ENCODE data around the gene RPS16. TPM values are rescaled to one million over a fixed set of nuclear protein-coding genes. Genes with fewer than 3 reads are reported as not detected.

Gene RPS16
- total and polyA plus RNA-seq, 2 of the 13 experiments (the other 11 are each of a cell fraction or from before 2014, with no cell fraction given), result 488 to 2,583 TPM

DNA sequence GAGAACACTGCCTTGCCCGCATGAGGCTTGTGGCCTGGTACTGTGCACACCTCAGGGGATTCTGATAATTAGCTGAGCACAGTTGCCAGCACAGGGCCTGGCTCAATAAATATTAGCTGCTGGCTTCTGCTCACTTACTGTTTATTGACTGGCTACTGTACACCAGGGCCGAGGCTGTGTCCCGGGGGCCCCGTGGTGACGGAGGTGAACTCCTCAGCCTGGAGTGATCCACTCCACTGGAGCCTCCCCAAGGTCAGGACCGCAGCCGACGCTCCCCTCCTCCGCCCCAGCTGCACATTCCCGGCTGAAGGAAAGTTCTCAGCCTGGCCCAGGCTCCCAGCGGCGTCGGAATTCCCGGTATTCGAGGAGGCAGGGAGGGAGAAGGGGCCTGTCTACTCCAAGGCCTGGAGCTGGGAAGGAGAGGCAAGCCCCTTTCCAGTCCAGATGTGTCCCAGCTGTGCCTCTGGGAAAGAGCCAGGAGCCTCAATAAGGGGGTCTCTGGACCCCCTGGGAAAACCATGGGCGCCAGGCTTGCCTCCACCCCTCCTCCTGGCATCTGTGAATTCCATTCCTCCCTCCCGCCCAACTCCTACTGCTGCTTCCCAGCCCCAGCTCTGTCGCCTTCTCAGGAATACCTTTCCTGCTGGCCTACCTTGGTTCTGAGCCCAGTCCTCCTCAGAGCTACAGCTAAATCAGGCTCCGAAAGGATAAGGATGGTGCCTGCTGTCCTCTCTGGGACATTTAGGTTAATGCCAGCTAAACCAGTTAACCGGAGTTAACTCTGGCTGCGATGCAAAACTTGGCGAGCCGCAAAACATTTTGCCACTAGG lies 7.3 kb downstream of the RPS16 start (continued):
- TF ChIP-seq, protein P1, sequence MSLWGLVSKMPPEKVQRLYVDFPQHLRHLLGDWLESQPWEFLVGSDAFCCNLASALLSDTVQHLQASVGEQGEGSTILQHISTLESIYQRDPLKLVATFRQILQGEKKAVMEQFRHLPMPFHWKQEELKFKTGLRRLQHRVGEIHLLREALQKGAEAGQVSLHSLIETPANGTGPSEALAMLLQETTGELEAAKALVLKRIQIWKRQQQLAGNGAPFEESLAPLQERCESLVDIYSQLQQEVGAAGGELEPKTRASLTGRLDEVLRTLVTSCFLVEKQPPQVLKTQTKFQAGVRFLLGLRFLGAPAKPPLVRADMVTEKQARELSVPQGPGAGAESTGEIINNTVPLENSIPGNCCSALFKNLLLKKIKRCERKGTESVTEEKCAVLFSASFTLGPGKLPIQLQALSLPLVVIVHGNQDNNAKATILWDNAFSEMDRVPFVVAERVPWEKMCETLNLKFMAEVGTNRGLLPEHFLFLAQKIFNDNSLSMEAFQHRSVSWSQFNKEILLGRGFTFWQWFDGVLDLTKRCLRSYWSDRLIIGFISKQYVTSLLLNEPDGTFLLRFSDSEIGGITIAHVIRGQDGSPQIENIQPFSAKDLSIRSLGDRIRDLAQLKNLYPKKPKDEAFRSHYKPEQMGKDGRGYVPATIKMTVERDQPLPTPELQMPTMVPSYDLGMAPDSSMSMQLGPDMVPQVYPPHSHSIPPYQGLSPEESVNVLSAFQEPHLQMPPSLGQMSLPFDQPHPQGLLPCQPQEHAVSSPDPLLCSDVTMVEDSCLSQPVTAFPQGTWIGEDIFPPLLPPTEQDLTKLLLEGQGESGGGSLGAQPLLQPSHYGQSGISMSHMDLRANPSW (CRISPR knock-in tag; IDR thresholded peaks at IDR 0.05; ENCODE audit: borderline replicate concordance), result no peak
- TF ChIP-seq, protein P2, sequence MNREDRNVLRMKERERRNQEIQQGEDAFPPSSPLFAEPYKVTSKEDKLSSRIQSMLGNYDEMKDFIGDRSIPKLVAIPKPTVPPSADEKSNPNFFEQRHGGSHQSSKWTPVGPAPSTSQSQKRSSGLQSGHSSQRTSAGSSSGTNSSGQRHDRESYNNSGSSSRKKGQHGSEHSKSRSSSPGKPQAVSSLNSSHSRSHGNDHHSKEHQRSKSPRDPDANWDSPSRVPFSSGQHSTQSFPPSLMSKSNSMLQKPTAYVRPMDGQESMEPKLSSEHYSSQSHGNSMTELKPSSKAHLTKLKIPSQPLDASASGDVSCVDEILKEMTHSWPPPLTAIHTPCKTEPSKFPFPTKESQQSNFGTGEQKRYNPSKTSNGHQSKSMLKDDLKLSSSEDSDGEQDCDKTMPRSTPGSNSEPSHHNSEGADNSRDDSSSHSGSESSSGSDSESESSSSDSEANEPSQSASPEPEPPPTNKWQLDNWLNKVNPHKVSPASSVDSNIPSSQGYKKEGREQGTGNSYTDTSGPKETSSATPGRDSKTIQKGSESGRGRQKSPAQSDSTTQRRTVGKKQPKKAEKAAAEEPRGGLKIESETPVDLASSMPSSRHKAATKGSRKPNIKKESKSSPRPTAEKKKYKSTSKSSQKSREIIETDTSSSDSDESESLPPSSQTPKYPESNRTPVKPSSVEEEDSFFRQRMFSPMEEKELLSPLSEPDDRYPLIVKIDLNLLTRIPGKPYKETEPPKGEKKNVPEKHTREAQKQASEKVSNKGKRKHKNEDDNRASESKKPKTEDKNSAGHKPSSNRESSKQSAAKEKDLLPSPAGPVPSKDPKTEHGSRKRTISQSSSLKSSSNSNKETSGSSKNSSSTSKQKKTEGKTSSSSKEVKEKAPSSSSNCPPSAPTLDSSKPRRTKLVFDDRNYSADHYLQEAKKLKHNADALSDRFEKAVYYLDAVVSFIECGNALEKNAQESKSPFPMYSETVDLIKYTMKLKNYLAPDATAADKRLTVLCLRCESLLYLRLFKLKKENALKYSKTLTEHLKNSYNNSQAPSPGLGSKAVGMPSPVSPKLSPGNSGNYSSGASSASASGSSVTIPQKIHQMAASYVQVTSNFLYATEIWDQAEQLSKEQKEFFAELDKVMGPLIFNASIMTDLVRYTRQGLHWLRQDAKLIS (CRISPR knock-in tag; IDR thresholded peaks at IDR 0.05), result no peak
- TF ChIP-seq, protein P3, sequence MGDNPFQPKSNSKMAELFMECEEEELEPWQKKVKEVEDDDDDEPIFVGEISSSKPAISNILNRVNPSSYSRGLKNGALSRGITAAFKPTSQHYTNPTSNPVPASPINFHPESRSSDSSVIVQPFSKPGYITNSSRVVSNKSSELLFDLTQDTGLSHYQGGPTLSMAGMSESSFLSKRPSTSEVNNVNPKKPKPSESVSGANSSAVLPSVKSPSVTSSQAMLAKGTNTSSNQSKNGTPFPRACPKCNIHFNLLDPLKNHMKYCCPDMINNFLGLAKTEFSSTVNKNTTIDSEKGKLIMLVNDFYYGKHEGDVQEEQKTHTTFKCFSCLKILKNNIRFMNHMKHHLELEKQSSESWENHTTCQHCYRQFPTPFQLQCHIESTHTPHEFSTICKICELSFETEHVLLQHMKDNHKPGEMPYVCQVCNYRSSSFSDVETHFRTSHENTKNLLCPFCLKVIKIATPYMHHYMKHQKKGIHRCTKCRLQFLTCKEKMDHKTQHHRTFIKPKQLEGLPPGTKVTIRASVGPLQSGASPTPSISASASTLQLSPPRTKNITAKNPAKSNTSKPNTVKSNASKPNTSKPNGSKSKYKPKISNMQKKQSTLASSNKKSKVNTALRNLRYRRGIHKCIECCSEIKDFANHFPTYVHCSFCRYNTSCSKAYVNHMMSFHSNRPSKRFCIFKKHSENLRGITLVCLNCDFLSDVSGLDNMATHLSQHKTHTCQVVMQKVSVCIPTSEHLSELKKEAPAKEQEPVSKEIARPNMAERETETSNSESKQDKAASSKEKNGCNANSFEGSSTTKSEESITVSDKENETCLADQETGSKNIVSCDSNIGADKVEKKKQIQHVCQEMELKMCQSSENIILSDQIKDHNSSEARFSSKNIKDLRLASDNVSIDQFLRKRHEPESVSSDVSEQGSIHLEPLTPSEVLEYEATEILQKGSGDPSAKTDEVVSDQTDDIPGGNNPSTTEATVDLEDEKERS (CRISPR knock-in tag; IDR thresholded peaks at IDR 0.05), result peak; percentile 75; the same call in 1 of the 2 replicates
- TF ChIP-seq ZNF564 (CRISPR knock-in tag; IDR thresholded peaks at IDR 0.05) (no peak), ZFP36L1 (CRISPR knock-in tag; IDR thresholded peaks at IDR 0.05) (no peak), ZSCAN30 (CRISPR knock-in tag; IDR thresholded peaks at IDR 0.05) (no peak), ZNF101 (CRISPR knock-in tag; IDR thresholded peaks at IDR 0.05; ENCODE audit: borderline replicate concordance, low read depth) (no peak), CAMTA2 (CRISPR knock-in tag; IDR thresholded peaks at IDR 0.05; ENCODE audit: borderline replicate concordance) (no peak), GABPA (IDR thresholded peaks at IDR 0.05; ENCODE audit: low read depth, low read length) (no peak), GABPA (CRISPR knock-in tag; IDR thresholded peaks at IDR 0.05; ENCODE audit: low read depth) (no peak; the same call in 1 of the 2 replicates), MED13 (CRISPR knock-in tag; IDR thresholded peaks at IDR 0.05) (no peak), ZNF557 (CRISPR knock-in tag; IDR thresholded peaks at IDR 0.05) (no peak), ZNF660 (CRISPR knock-in tag; IDR thresholded peaks at IDR 0.05; ENCODE audit: borderline replicate concordance, low read depth) (no peak), ZNF839 (CRISPR knock-in tag; IDR thresholded peaks at IDR 0.05; ENCODE audit: borderline replicate concordance) (no peak), NAIF1 (CRISPR knock-in tag; IDR thresholded peaks at IDR 0.05; ENCODE audit: borderline replicate concordance) (0 out of 2 replicates have a peak, but pooled peaks have one; percentile 47), SMYD3 (CRISPR knock-in tag; IDR thresholded peaks at IDR 0.05) (no peak)
- TF ChIP-seq, protein P4, sequence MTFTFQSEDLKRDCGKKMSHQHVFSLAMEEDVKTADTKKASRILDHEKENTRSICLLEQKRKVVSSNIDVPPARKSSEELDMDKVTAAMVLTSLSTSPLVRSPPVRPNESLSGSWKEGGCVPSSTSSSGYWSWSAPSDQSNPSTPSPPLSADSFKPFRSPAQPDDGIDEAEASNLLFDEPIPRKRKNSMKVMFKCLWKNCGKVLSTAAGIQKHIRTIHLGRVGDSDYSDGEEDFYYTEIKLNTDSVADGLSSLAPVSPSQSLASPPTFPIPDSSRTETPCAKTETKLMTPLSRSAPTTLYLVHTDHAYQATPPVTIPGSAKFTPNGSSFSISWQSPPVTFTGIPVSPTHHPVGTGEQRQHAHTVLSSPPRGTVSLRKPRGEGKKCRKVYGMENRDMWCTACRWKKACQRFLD (CRISPR knock-in tag; IDR thresholded peaks at IDR 0.05; ENCODE audit: borderline replicate concordance), result no peak

All from HepG2 (cell line).